ENCODE results near the gene KLF13.

The KLF13 gene

DNA sequence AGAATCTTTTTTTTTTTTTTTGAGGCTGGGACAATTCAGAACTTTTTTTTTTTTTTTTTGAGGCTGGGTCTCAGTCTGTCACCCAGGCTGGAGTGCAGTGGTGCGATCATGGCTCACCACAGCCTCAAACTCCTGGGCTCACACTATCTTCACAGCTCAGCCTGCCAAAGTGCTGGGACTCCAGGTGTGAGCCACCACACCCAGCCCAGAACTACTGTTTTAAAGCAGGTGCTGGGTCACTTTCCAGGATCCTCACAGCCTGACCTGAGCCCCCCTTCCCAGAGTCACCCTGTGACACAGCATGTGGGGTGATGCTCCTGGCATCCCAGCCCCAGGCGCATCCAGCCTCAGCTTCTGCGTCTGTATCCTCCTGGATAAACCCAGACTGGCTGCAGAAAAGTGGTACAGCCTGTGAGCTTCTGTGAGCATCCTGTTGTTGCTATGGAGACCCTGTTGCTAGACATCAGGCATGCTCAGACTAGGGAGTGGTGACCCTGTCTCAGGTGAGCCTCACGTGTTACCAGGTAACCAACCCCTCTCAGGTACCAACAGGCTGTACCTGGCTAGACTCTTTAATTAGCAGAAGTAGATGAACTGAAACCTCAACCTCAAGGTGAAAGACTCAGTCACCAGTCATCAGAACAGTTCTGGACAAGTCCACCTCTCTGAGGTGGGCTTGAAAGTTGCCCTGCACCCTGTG, 15.0 kb downstream of the KLF13 start:
- Histone ChIP-seq H3K4me3 (no peak overlapping the region), H3K27ac (peak overlapping the region in 13 of 21 experiments; percentile 12 to 90 (median 43))

- Histone ChIP-seq H3K27ac (peak overlapping the region in 14 of 21 experiments; percentile 12 to 90 (median 53)), H3K4me3 (no peak overlapping the region)
These were observed 15.7 kb downstream of the KLF13 start for GRCh38 chr15:31342381-31342780.

- Histone ChIP-seq H3K27ac (peak overlapping the region in 15 of 21 experiments; percentile 9 to 90 (median 54)), H3K4me3 (no peak overlapping the region)
These were observed 16.4 kb downstream of the KLF13 start for GRCh38 chr15:31342781-31343626.

GRCh38 chr15:31343831-31344230, 17.2 kb downstream of the KLF13 start:
- H3K4me3 ChIP-seq: no peak overlapping the region

GRCh38 chr15:31344266-31344665, 17.6 kb downstream of the KLF13 start:
- H3K27ac ChIP-seq: peak overlapping the region in 16 of 21 experiments; percentile 5 to 90 (median 71)
- H3K4me3 ChIP-seq: no peak overlapping the region

More at GRCh38 chr15:31343831-31344230, 17.2 kb downstream of the KLF13 start:
- peak overlapping the region in 17 of 21 experiments; percentile 17 to 90 (median 70) for H3K27ac ChIP-seq

DNA sequence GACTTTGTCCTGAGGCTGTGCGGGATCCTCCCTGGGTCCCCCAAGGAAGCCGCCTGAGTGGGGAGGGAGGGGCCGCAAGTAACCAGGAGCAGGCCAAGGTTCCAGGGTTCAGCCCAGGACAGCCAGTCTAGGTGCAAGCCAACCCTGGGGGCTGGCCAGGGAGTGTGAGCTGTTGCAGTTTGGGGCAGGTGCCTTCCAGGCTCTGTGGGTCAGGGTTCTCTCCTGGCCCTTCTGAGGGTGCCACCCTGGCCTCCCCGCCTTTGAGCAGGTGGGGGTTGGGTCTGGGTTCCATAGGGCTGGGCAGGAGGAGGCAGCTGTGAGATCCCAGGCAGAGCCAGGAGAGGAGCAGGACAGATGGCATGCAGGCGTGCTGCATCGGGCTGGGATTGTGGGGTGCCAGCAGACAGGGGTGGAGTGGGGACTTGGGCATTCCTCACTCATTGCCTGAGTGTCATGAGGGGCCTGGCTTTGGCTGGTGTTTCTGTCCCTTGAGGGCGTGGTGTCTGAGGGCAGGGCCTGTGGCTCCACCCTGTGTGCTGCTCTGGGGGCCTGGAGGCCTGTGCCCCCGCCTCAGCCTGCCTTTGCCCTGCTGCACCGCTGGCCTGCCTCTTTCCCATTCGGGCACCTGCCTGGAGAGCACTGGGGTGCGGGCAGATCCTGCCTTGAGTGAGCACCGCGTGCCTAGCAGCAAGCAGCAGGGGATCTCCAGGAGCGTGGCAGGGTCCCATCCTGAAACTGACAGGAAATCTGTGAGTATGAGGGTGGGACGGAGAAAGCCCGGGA, 18.4 kb downstream of the KLF13 start:
- peak overlapping the region in 5 of 7 experiments; percentile 3 to 22 (median 11) for H3K4me3 ChIP-seq
- H3K27ac ChIP-seq: peak overlapping the region in 19 of 21 experiments; percentile 31 to 90 (median 72)

DNA sequence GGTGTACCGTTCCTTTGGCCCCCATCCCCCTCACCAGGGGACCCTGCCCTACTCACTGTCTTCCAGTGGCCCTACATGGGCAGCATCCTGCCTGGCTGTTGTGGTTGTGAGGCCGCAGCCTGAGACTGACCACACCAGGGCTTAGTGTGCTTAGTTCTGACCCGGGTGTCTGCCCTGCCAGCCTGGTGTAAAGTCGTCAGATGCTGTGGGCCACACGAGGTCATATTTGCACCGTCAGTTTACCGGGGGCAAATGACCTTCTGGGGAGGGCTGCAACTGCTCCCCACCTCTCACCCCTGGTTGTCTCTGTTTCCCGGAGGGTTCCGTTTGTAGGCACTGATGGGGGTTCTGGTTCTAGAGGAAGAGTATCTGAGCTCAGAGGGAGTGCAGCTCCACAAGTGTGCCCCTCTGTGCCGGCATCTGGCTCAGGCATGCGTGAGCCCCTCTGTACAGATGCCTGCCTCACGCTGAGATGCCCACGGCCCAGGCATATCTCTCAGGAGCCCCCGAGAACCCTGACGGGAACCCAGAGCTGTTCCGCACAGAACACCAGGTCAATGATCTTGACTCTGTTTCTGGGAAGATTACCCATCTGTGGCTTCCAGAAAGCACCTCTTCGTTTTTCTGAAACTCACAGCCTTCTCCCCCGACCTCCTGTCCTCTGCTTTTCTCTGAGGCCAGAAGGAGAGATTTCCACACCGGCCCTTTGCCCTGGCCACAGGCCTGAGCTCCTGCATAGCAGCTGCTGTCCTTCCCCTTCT, 19.2 kb downstream of the KLF13 start:
- Histone ChIP-seq H3K27ac (peak overlapping the region in 20 of 21 experiments; percentile 23 to 90 (median 72)), H3K4me3 (peak overlapping the region in 5 of 7 experiments; percentile 3 to 22 (median 11))

DNA sequence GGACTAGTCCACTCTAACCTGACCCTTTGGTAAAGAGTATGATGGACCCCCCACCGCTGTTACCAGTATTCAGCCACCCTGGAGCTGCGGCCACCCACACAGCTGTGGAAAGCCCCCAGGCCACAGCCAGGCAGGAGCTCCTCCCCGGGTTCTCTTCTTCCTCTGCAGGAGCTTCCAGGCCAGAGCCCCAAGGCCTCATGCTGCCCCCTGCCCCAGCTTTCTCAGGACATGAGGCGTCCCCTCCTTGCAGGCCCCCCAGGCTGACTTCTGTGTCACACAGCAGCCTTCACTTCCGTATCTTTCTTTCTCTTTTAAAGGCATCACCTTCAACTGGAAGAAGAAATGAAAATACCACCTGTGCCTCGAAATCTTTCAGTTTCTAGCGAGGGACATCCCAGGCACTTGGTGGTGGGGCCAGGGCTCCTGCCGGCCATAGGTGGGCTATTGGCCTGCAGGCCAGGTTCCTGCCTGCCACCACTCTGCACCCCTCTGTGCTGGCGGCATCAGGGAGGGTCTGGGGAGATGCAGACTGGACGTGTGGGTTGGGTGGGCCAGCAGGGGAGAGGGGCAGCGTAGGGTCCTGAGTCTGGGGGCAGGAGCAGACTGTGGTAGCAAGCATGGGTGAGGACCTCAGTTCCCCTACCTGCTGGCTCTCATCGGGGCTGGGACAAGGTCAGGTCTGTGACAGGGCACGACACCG, 19.9 kb downstream of the KLF13 start:
- Histone ChIP-seq H3K27ac (peak overlapping the region in 20 of 21 experiments; percentile 23 to 90 (median 72)), H3K4me3 (peak overlapping the region in 4 of 7 experiments; percentile 3 to 22 (median 8))

DNA sequence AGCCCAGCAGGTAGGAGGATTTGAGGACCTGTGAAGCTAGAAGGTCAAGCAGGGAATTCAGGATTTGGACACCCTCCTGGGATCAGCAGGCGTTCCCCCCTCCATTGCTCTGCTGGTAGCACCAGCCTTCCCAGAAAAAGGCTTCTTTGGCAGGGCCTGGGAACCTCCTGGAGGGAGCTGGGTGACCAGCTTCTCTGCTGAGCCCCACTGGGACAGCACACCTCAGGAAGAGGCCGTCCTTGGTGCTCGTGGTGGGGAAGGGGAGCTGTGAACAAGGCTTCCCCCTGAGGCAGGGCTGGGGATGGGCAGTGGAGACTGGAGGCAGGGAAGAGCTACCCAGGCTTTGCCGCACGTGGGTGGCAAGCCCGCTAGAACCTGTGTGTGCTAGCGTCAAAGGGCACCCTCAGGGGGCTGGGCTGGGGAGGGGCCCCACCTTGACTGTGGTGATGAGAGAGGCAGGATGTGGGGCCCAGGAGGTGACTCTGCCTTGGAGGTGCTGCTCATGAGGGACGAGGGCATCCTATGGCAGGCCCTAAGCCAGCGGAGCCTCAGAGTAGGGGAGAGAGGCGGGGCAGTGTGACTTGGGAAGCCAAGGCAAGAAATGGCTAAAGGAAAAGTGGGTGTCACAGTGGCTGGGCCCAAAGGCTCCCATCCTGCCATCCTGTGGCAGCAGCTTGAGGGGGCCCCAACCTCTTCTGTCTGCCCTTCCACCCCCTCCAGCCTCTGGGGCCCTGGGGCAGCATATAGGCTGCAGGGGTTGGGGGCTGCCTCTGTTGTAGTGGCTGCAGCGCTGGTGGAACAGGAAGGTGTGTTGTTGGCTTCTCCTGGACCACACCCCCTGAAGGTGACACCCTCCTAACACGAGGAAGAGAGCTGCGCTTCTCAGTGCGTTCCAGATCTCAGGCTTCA, 20.7 kb downstream of the KLF13 start:
- peak overlapping the region in 18 of 21 experiments; percentile 23 to 90 (median 72) for H3K27ac ChIP-seq
- no peak overlapping the region for H3K4me3 ChIP-seq

- peak overlapping the region in 14 of 21 experiments; percentile 5 to 90 (median 71) for H3K27ac ChIP-seq
- no peak overlapping the region for H3K4me3 ChIP-seq
These were observed 21.6 kb downstream of the KLF13 start for GRCh38 chr15:31347981-31348803.

GRCh38 chr15:31349233-31350141, 22.9 kb downstream of the KLF13 start:
- Histone ChIP-seq H3K4me3 (no peak overlapping the region), H3K27ac (peak overlapping the region in 9 of 21 experiments; percentile 0 to 90 (median 32))

- Histone ChIP-seq H3K4me3 (no peak overlapping the region), H3K27ac (peak overlapping the region in 4 of 21 experiments; percentile 12 to 90 (median 44))
These were observed 24.1 kb downstream of the KLF13 start for GRCh38 chr15:31350771-31351170.

- Histone ChIP-seq H3K27ac (peak overlapping the region in 20 of 21 experiments; percentile 61 to 93 (median 75)), H3K4me3 (no peak overlapping the region)
These were observed 25.7 kb downstream of the KLF13 start for GRCh38 chr15:31352339-31352751.

GRCh38 chr15:31352911-31353811, 26.5 kb downstream of the KLF13 start:
- H3K4me3 ChIP-seq: no peak overlapping the region
- peak overlapping the region in 20 of 21 experiments; percentile 63 to 93 (median 75) for H3K27ac ChIP-seq
